Duodenal mucosa (tissue), 2 donors: ENCODE data around the gene ZNF626.
"Not testable (repeated sequence)": the region's sequence is repeated elsewhere in the genome, so short reads cannot be mapped to it uniquely, and the experiment has no call there.

Experiments used
- H3K27ac ChIP-seq: one replicate; pipeline ENCODE4 v1.7.0; 2013; ENCODE audit warnings: low read depth, low read length
- H3K27me3 ChIP-seq, 2 donors: one replicate each; pipeline ENCODE4 v1.7.0; 2013; ENCODE audit warnings: low read length in 2 of 2, control low read depth in 1 of 2; ENCODE audit not compliant: insufficient read depth in 2 of 2, control insufficient read depth in 1 of 2
- H3K36me3 ChIP-seq, 2 donors: one replicate each; pipeline ENCODE4 v1.7.0; 2013; ENCODE audit warnings: low read length in 2 of 2, control low read depth in 1 of 2; ENCODE audit not compliant: insufficient read depth in 2 of 2, control insufficient read depth in 1 of 2
- H3K4me1 ChIP-seq, 2 donors: one replicate each; pipeline ENCODE4 v1.7.0; 2013; ENCODE audit warnings: low read length in 2 of 2, control low read depth in 1 of 2; ENCODE audit not compliant: insufficient read depth in 2 of 2, control insufficient read depth in 1 of 2
- H3K4me3 ChIP-seq, 2 donors: one replicate each; pipeline ENCODE4 v1.7.0; 2013; ENCODE audit warnings: low read length in 2 of 2, low read depth in 1 of 2
- H3K9ac ChIP-seq, 2 donors: one replicate each; pipeline ENCODE4 v1.7.0; 2013; ENCODE audit warnings: low read length in 2 of 2, low read depth in 1 of 2
- H3K9me3 ChIP-seq, 2 donors: one replicate each; pipeline ENCODE4 v1.7.0; 2013; ENCODE audit warnings: low read length in 2 of 2, control low read depth in 1 of 2; ENCODE audit not compliant: control insufficient read depth in 1 of 2

Gene ZNF626

DNA sequence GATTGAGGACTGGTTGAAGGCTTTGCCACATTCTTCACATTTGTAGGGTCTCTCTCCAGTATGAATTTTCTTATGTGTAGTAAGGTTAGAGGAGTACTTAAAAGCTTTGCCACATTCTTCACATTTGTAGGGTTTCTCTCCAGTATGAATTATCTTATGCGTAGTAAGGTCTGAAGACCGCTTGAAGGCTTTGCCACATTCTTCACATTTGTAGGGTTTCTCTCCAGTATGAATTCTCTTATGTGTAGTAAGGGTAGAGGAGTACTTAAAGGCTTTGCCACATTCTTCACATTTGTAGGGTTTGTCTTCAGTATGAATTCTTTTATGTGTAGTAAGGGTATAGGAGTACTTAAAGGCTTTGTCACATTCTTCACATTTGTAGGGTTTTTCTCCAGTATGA is 36.8 kb downstream of the ZNF626 start:
- H3K4me1 ChIP-seq, H3K36me3 ChIP-seq, H3K27me3 ChIP-seq, H3K27ac ChIP-seq, H3K4me3 ChIP-seq, H3K9ac ChIP-seq: not testable (repeated sequence)
- H3K9me3 ChIP-seq: peaks cover 33 to 36% of the 10 kb centered on the region in 2 donors

- Histone ChIP-seq H3K36me3 (no peaks in the 10 kb centered on the region), H3K9me3 (peaks cover 23 to 32% of the 10 kb centered on the region in 2 donors), H3K4me1 (no peaks in the 10 kb centered on the region), H3K9ac (no peak overlapping the region), H3K4me3 (no peak overlapping the region), H3K27ac (no peak overlapping the region), H3K27me3 (no peaks in the 10 kb centered on the region)
Measured at GRCh38 chr19:20616071-20616470, 45.3 kb downstream of the ZNF626 start.

DNA sequence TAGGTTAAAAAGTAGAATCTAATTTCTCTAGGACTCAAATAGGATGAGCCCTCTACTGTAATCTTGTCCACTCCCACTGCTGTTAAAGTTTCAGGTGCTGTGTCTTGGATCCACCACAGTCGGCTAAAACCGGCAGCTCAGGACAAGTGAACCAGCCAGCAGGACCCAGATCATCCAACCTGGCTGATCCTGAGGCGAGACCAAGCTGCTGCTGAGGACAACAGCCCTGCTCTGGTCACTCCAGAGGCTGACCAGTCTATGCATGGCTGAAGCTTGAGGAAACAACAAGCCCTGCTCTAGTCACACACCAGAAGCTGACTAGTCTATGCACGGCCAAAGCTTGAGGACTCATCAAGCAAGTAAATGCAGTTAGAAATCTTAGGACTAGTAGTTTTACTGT is 46.4 kb downstream of the ZNF626 start:
- not testable (repeated sequence) for H3K4me3 ChIP-seq, H3K27ac ChIP-seq, H3K9ac ChIP-seq, H3K27me3 ChIP-seq, H3K36me3 ChIP-seq, H3K4me1 ChIP-seq
- H3K9me3 ChIP-seq: peaks cover 23 to 32% of the 10 kb centered on the region in 2 donors

DNA sequence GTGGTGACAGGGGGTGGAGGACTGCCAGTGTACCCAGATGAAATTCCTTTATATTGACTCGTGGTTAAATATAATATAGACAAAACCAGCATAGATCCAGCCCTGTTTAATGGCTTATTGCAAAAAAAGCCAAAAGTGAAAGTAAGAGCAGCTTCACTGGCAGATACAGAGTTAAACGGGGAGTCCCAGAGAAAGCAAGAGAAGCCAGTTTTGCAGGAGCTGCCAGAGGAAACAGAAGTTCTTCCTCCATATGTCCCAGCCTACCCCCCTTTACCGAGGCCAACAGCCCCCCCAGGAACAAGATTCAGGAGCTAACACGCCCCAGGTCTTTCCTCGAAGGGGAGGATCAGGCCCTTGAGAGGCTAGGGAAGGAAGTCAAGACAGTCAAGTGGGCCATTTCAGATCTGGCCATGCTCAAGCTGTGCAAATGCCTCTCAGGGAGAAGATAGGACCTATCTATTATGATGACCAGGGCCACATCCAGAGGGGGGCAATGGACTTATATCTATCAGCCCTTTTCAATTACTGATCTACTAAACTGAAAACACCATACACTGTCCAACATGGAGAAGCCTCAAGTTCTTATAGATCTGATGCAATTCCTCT is 48.6 kb downstream of the ZNF626 start:
- H3K27me3 ChIP-seq: no peaks in the 10 kb centered on the region
- H3K9me3 ChIP-seq: peaks cover 24 to 43% of the 10 kb centered on the region in 2 donors
- no peak overlapping the region for H3K4me3 ChIP-seq
- no peaks in the 10 kb centered on the region for H3K4me1 ChIP-seq
- no peak overlapping the region for H3K9ac ChIP-seq
- H3K36me3 ChIP-seq: no peaks in the 10 kb centered on the region
- no peak overlapping the region for H3K27ac ChIP-seq

DNA sequence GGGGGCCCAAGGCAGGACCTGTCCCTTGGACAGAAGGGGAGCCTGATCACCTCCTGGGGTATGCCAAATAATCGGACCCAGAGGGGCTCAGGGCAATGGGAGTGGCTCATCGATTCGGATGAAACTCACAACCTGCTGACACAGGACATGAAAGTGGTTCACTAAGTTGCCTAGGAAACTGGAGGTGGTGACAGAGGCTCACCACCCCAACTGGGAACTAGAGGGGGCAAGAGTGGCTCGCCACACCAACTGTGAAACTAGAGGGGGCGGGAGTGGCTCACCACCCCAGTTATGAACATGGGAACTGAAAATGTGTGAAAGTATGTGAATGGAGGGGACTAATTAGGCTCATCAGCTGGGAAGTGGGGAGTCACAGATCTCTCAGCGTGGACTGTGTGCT is 49.5 kb downstream of the ZNF626 start:
- no peaks in the 10 kb centered on the region for H3K4me1 ChIP-seq
- H3K9me3 ChIP-seq: peaks cover 24 to 39% of the 10 kb centered on the region in 2 donors
- H3K36me3 ChIP-seq: no peaks in the 10 kb centered on the region
- H3K4me3 ChIP-seq: no peak overlapping the region
- no peak overlapping the region for H3K27ac ChIP-seq
- no peak overlapping the region for H3K9ac ChIP-seq
- no peaks in the 10 kb centered on the region for H3K27me3 ChIP-seq

GRCh38 chr19:20607943-20608342 is 53.4 kb downstream of the ZNF626 start:
- no peaks in the 10 kb centered on the region for H3K4me1 ChIP-seq
- no peaks in the 10 kb centered on the region for H3K27me3 ChIP-seq
- H3K9me3 ChIP-seq: peaks cover 14 to 51% of the 10 kb centered on the region in 2 donors
- no peak overlapping the region for H3K27ac ChIP-seq
- no peak overlapping the region for H3K9ac ChIP-seq
- no peak overlapping the region for H3K4me3 ChIP-seq
- no peaks in the 10 kb centered on the region for H3K36me3 ChIP-seq
